Daoy (cell line): ENCODE data around the gene TLR9. TPM values are rescaled to one million over a fixed set of nuclear protein-coding genes. Genes with fewer than 3 reads are reported as not detected.
"Not testable (repeated sequence)": the region's sequence is repeated elsewhere in the genome, so short reads cannot be mapped to it uniquely, and the experiment has no call there.

ENCODE experiments used
- DNase-seq: peaks from one replicate; pipeline ENCODE4 v3.0.0-alpha.2; 2015; ENCODE audit warnings: low read depth
- total RNA-seq: library from RNA; depleted of rRNA; stranded (reverse); fragments of >200 nt; shearing (Covaris generic); gene quantifications from 2 replicates; pipeline ENCODE4 v1.2.3, GENCODE V29; 2014; rRNA removed

The TLR9 gene
- total RNA-seq = not detected in 2 replicates

- DNase-seq = no peak
Measured at GRCh38 chr3:52225452-52226228, at the start of gene TLR9. Gene TLR9, minus strand, starts transcription at chr3:52225645. Its CDS starts 116 bp downstream, at chr3:52225529.

GRCh38 chr3:52274781-52275180 is 49.3 kb upstream of the TLR9 start:
- DNase-seq = not testable (repeated sequence)

- DNase-seq = no peak
Measured at GRCh38 chr3:52272831-52273230, 47.4 kb upstream of the TLR9 start.

GRCh38 chr3:52272172-52272571 is 46.7 kb upstream of the TLR9 start:
- not testable (repeated sequence) for DNase-seq

- no peak for DNase-seq
Measured at GRCh38 chr3:52270252-52270754, 44.9 kb upstream of the TLR9 start.

- no peak for DNase-seq
Measured at GRCh38 chr3:52269776-52270175, 44.3 kb upstream of the TLR9 start.

- no peak for DNase-seq
Measured at GRCh38 chr3:52268036-52268435, 42.6 kb upstream of the TLR9 start.

GRCh38 chr3:52265387-52265786 is 39.9 kb upstream of the TLR9 start:
- DNase-seq = no peak

- DNase-seq = no peak
Measured at GRCh38 chr3:52262447-52262846, 37.0 kb upstream of the TLR9 start.

GRCh38 chr3:52259448-52259847 is 34.0 kb upstream of the TLR9 start:
- DNase-seq = no peak

- DNase-seq = no peak
Measured at GRCh38 chr3:52259035-52259434, 33.6 kb upstream of the TLR9 start.

- no peak for DNase-seq
Measured at GRCh38 chr3:52257911-52258310, 32.5 kb upstream of the TLR9 start.

GRCh38 chr3:52256622-52257021 is 31.2 kb upstream of the TLR9 start:
- no peak for DNase-seq

- DNase-seq = no peak
Measured at GRCh38 chr3:52256159-52256558, 30.7 kb upstream of the TLR9 start.

- no peak for DNase-seq
Measured at GRCh38 chr3:52254608-52255007, 29.2 kb upstream of the TLR9 start.

- DNase-seq = no peak
Measured at GRCh38 chr3:52253314-52254304, 28.2 kb upstream of the TLR9 start.

- DNase-seq = no peak
Measured at GRCh38 chr3:52250122-52250521, 24.7 kb upstream of the TLR9 start.

- no peak for DNase-seq
Measured at GRCh38 chr3:52249683-52250082, 24.2 kb upstream of the TLR9 start.

GRCh38 chr3:52248816-52249547 is 23.5 kb upstream of the TLR9 start:
- no peak for DNase-seq

GRCh38 chr3:52248165-52248541 is 22.7 kb upstream of the TLR9 start:
- DNase-seq = no peak

- no peak for DNase-seq
Measured at GRCh38 chr3:52247409-52248164, 22.1 kb upstream of the TLR9 start.
